Stimulated activated CD4-positive, alpha-beta T cell treated with anti-CD3 and anti-CD28 coated beads, Interleukin-2, amount 100 ng/mL, for 24 hours (primary cell): ENCODE data around the gene PAH.

Experiments
- DNase-seq, 2 donors: peaks; one replicate each; pipeline ENCODE4 v3.0.0-alpha.2; 2020

PAH gene

DNA sequence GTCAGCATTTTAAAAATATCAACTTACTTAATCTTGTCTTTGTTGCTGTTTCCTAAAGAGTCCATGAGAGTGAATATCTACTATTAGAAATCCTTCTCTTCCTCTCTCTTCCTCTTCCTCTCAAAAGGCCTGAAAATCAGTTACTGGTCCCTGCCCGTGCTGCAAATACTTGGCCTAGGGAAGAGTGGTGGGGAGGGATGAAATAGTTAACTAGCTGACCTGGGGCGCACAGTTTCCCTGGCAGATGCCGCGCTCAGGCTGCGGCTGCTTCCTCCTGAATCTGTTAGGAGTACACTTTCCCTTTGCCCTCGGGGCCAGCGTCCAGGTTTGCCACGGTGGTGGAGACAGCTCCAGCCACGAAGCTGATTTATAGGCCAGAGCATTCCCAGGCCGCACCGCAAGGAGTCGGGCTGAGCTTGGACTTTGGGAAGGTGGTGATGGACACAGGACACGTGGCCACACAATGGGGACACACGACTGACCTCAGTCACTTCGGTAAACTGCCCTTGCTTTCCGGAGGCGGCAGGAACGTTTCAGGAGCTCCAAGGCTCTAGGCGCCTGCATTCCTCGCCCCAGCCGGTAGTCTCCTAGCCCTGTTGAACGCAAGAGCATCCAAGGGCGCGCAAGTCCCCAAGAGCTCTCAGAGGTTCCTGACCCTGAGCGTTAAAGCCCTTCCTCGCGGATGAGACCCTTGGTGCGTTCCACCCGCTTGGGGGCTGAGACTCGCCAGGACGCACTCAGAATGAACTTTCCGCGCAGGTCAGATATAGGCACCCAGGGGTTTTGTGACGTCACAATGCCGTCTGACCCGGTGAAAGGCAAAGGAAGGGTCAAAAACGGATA is 33.3 kb upstream of the PAH start:
- DNase-seq: peak in 1 of 2 donors; percentile 9

- DNase-seq: peak; percentile 62 to 72
Measured at GRCh38 chr12:102948941-102949352, 31.9 kb upstream of the PAH start.

- DNase-seq: no peak
Measured at GRCh38 chr12:102946042-102946441, 29.0 kb upstream of the PAH start.

DNA sequence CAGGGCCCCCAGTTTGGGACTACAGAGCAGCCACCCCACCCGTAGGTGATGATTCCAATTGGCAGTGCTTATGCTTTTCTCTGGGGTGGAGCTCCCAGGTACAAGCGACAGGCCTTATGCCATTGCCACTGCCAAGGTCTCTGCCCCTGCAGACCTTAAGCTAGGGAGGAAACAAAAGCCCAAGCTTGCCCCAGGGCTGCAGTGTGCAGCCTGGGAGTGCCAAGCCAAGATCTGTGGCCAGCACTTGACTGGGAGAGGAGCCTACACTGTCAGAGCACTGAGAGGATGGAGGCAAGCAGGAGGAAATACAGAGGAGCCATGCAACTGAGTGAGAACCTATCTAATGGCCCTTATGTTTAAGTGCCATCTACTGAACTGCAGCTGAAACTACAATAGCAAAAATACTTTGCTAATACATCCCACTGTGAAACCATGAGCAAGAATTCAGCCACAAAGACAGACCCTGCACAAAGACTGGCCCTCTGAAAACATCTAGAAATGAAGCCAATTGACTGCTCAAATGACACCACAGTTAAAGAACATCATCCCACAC is 22.7 kb upstream of the PAH start:
- DNase-seq: no peak

DNA sequence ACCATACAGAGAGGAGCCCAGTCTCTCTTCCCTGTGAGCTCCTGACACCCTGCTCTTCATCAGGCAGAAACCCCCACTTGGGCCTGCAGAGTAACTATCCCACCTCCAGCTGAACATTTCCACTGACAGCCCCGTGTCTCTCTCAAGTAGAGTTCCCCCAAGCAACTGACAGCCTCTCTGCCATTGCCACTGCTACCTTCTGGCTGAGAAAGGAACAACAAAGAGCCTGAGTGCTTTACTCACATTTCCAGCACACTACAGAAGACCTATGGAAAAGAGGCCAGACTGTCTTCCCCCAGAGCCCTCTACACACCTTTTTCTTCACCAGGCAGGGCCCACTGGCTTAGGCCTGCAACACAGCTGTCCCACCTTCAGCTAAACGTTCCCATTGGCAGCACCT is 22.0 kb upstream of the PAH start:
- DNase-seq: no peak

GRCh38 chr12:102933168-102933567 is 16.1 kb upstream of the PAH start:
- no peak for DNase-seq

- DNase-seq: no peak
Measured at GRCh38 chr12:102927220-102927619, 10.2 kb upstream of the PAH start.

DNA sequence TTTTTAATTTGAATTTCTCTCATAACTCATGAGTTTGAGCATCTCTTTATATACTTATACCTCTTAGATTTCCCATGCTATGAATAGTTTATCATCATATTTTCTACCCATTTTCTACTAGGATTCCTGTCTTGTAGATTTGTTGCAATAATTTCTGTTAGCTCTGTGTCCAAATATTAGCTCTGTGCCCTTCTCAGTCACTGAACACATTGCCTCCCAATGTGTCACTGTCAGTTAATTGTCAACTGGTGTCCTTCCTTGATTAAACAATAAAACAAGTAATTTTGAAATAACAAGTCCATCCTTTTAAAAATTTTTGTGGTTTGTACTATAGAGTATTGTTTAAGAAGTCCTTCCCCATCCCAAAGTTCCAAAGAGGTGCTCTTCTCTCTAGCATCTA is 4.2 kb upstream of the PAH start:
- DNase-seq: no peak

DNA sequence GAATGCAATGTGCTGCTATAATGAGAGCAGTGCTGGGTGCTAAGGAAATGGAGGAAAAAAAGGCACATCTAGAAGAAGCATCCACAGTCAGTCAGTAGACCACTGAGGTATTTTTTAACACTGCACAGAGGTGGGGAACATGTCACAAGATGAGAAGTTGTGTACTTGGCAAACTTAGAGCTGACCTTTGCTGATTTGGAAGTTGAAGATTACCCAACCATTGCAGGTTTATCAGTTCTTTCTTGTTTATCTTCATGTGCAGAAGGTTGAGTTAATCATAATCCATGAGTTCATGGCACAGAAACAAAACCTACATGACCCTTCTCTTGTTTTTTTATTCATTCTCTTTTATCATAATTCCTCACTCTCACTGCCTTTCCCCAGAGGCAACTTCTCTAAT is 3.2 kb upstream of the PAH start:
- no peak for DNase-seq

DNA sequence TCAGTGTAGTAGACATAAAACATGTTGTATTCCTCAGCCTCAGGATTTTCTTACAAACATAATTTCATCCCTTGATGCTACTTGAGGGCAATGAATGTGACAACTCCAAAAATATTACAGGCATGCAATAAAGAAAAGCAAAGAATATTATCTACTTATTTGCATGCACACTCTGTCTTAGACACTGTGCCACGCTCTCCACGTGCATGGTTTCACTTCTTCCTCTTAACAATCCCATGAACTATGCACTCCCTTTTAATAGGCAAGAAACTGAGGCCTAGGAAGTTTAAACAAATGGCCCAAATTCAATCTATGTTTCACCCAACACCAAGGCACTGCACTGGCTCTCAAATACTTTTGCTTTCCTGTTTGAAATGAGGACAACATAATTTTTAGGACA is 1.8 kb upstream of the PAH start:
- no peak for DNase-seq

DNA sequence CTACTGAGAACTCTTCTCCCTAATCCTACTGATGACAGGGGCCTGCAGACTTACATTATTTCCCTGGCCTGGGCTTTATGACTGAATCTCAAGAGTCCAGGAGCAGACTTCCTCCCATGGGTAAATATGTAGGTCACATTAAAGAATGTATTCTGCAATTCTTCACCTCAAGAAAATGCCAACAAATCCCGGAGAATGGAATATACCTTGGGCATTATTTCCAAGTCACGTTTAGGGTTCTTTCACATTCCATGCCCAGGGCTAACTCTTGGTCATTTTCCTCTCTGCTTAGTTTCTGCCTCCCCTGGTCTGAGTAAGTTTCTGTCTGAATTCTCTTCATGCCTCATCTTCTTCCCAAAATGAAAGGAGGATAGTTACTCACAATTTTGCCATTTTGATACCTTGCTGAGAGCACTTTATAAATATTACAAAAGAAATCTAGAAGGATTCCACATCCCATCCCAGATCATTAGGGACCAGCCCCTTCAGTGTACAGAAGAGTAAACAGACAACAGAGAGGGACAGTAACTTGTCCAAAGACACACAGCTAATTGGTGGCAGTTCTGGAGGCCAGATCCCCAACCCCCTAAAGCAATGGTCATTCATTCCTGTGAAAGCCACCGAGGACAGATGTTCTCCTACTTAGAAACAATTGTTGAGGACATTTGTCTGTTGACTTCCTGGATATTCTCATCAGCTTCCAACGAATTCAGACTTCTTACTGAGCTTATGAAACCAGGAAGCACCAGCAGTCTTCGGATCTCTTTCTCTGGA is 605 bp downstream of the PAH start:
- no peak for DNase-seq

DNA sequence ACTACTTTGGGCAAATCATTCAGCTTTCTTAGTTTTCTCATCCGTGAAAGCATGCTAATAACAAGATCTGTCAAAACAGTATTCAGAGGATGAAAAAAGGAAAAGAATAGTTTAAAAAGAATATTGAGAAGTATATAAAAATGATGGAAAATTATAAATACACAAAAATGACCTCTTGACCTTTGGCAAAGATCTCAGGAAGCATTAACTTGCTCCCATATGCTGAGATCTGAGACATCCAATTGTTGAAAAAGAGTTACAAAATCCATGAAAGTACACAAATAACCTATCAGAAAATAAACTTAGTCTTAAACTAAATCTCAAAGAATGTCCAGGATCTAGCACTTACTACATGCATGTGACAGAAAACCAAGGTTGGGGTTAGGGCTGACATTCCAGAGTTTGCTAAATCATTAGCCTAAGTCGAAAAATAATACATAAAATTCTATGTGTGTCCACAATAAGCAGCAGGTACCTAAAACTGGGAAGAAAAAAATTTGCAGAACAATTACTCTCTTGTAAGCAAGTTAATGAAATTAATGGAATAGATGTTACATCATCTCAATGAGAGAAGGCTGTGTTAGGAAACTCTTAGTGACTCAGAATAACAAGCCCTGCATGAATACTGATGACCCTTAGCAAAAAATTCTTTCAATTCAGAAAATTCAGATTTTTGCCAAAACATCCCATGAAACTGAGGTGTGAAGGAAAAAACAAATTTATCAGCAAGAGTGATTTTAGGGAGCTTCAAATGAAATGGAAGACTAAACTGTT is 3.4 kb downstream of the PAH start:
- DNase-seq: no peak

GRCh38 chr12:102912258-102912657 is 4.8 kb downstream of the PAH start:
- no peak for DNase-seq

- DNase-seq: no peak
Measured at GRCh38 chr12:102911320-102911719, 5.7 kb downstream of the PAH start.

DNA sequence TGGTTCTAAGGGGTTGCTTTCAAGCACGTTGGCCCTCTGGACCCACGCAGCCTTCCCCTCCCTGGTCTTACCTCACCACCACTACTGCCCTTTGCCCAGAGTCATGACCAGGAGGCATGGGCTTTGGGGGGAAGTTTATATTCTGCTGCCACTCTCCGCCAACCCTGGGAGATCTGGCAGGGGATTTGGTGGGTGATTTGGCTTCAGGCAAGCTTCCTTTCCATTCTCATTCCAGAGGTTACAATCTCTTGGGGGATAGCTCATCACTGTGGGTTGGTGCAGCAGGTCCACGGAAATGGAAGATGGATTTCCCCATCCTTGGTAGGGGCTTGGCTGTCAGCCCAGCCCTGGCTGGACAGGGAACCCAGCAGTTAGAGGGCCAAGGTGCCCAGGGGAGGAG is 6.3 kb downstream of the PAH start:
- no peak for DNase-seq

GRCh38 chr12:102910137-102910536 is 6.9 kb downstream of the PAH start:
- no peak for DNase-seq

DNA sequence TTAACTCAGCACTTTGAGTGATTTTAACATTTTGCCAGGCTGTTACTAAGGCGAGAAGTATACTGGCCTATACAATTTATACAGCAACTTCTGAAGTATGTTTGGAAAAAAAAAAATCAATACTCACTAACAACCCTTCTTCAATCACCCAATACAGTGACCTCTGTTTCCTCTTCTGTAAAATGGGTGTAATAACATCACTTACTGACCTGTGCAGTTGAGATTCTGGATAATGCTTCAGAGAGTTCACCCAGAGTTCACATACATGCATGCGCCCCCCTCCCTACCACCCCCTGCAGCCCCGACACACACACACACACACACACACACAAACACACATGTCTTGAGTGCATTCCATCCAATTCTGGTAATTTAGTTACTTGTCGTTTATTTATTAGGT is 9.1 kb downstream of the PAH start:
- no peak for DNase-seq

DNA sequence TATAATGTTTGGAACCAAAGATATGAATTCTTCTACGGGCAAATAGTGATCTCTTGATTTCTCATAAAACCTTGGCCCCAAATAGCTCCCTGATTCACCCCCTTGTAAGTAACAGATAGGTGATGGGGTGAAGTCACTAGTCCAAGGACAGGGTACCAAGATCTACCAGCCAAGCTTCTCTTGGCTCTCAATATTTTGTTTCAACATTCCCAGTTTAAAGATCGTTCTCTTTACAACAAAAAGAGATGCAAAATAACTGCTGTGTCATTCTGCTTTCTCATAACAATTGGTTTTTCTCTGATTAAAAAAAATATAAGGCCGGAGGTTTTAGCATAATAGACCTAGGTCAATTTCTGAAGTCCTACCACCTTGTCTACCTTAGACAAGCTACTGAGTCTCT is 11.8 kb downstream of the PAH start:
- no peak for DNase-seq

GRCh38 chr12:102903337-102904007 is 13.6 kb downstream of the PAH start:
- no peak for DNase-seq

- DNase-seq: no peak
Measured at GRCh38 chr12:102902093-102902492, 15.0 kb downstream of the PAH start.

DNA sequence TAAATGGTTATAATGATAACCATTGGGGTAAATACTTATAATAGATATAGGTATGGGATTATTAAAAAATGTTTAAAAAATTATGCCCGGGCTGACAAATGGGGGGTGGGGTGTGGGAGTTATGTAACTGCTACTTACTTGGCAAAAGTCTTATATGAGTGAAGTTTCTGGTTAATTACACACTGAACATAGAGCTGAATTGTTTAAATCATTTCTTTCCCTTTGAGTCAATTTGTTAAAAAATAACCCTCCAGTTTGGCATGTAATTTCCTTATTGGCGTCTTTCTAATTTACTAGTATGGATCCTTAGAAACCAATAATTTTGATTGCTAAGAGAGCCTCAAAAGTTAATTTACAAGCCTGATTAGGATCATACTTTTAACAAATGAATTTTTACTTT is 16.7 kb downstream of the PAH start:
- DNase-seq: no peak

DNA sequence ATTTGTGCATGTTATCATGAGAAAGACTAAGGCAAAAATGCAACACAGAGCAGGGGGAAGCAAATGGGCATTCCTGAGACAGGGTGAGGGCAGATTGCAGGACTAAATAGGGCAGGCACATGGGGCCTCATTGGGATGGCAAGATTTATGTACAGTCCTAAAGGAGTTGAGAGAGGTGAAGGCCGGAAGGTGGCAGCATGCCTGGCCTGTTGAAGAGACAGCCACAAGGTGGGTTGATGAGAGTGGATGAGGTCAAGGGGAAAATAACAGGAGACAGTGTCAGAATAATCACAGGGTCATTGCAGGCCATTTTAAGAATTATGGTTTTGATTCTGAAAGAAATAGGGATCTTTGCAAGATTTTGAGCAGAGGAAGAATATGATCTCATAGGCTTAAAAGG is 21.0 kb downstream of the PAH start:
- no peak for DNase-seq

GRCh38 chr12:102891756-102892155 is 25.3 kb downstream of the PAH start:
- DNase-seq: no peak
